Esophagus muscularis mucosa (tissue), 4 donors: ENCODE results near the gene ARL4A. TPM values are rescaled to one million over a fixed set of nuclear protein-coding genes. Genes with fewer than 3 reads are reported as not detected.

ENCODE experiments used
- DNase-seq: peaks from one replicate; pipeline ENCODE4 v3.0.0-alpha.2; 2017; ENCODE audit errors: extremely low spot score
- H3K27ac ChIP-seq, 4 donors: fragments of 200-600 bp; sonication (generic); replicated peaks in 1 of 4; 1 replicate in 3 of 4; 2 replicates in 1 of 4; pipeline ENCODE4 v1.5.1; 2016 to 2019; ENCODE audit warnings: mild to moderate bottlenecking in 1 of 4
- H3K27me3 ChIP-seq, 4 donors: fragments of 200-600 bp; sonication (generic); one replicate each; pipeline versions ENCODE4 v1.5.1 to v1.6.0; 2016 to 2019
- H3K36me3 ChIP-seq, 4 donors: fragments of 200-600 bp; sonication (generic); one replicate each; pipeline ENCODE4 v1.5.1; 2016 to 2019
- H3K4me1 ChIP-seq, 4 donors: fragments of 200-600 bp; sonication (generic); one replicate each; pipeline ENCODE4 v1.5.1; 2016 to 2019
- H3K4me3 ChIP-seq, 4 donors: fragments of 200-600 bp; sonication (generic); 1 replicate in 2 of 4; 2 replicates in 2 of 4; pipeline ENCODE4 v1.5.1; 2016 to 2019; ENCODE audit warnings: mild to moderate bottlenecking in 4 of 4, moderate library complexity in 1 of 4
- H3K9me3 ChIP-seq, 4 donors: fragments of 200-600 bp; sonication (generic); 1 replicate in 3 of 4; 2 replicates in 1 of 4; pipeline ENCODE4 v1.5.1; 2016 to 2019
- CTCF ChIP-seq, 3 experiments: fragments of 200-600 bp in 2 of 3; fragments of 450-650 bp in 1 of 3; sonication (generic) in 2 of 3; IDR thresholded peaks; one replicate each; pipeline ENCODE4 v1.5.1; 2017 to 2019; ENCODE audit warnings: antibody characterized with exemption in 3 of 3, mild to moderate bottlenecking in 2 of 3, moderate library complexity in 1 of 3
- EP300 ChIP-seq: sonication (generic); formaldehyde crosslinking; IDR thresholded peaks from one replicate; pipeline ENCODE4 v1.6.1; 2017; ENCODE audit warnings: antibody characterized with exemption
- POLR2A ChIP-seq: fragments of 450-650 bp; IDR thresholded peaks from one replicate; pipeline ENCODE4 v1.6.1; 2017; ENCODE audit warnings: antibody characterized with exemption, moderate library complexity, mild to moderate bottlenecking, low read depth
- POLR2AphosphoS5 ChIP-seq, 2 donors: sonication (generic); formaldehyde crosslinking; IDR thresholded peaks; one replicate each; pipeline ENCODE4 v1.6.1; 2017; ENCODE audit warnings: antibody characterized with exemption in 2 of 2
- WGBS: methylation state at CpG from one replicate; pipeline ENCODE4 v1.1.5; 2018; 5-methylcytosine and 5-hydroxymethylcytosine counted together
- intact Hi-C: fragments of 100-400 bp; cut with DNase I; formaldehyde crosslinking; loops from one replicate; pipeline ENCODE4 v1.15.1; 2023
- total RNA-seq, 4 donors: library from RNA; depleted of rRNA; stranded (reverse); fragments of >200 nt; gene quantifications; one replicate each; pipeline versions ENCODE4 v1.1.0 to v1.2.1, GENCODE V29; 2016

ARL4A gene
- total RNA-seq, 4 donors from 2014 or later = 34.9 to 62.3 (median 52.4) TPM

GRCh38 chr7:12674861-12675260 is 12.6 kb upstream of the ARL4A start:
- 74% methylated on average over 4 of the region's 4 CpGs for WGBS
- no peak for DNase-seq
- intact Hi-C loops = no loop called here
- Histone ChIP-seq H3K27me3 (no peaks in the 10 kb centered on the region), H3K36me3 (no peaks in the 10 kb centered on the region), H3K4me1 (peaks cover 2 to 18% (median 16%) of the 10 kb centered on the region in 4 donors), H3K4me3 (no peak overlapping the region), H3K27ac (no peak overlapping the region), H3K9me3 (peaks cover 0 to 6% (median 2%) of the 10 kb centered on the region in 4 donors)
- peak in 2 of 3 experiments; percentile 21 to 27 for TF ChIP-seq CTCF (IDR thresholded peaks at IDR 0.05)
- no peak for TF ChIP-seq POLR2A
- no peak for TF ChIP-seq EP300

- no peak for TF ChIP-seq POLR2A
- no peak for TF ChIP-seq EP300
- TF ChIP-seq POLR2AphosphoS5 (IDR thresholded peaks at IDR 0.05) = no peak
- TF ChIP-seq CTCF (IDR thresholded peaks at IDR 0.05) = peak in 1 of 3 experiments; percentile 35
- 44% methylated on average over 2 of the region's 2 CpGs for WGBS
- DNase-seq = no peak
- Histone ChIP-seq H3K27ac (peak overlapping the region in 1 of 4 donors; percentile 15), H3K4me3 (no peak overlapping the region), H3K27me3 (no peaks in the 10 kb centered on the region), H3K4me1 (peaks cover 0 to 17% (median 14%) of the 10 kb centered on the region in 4 donors), H3K36me3 (no peaks in the 10 kb centered on the region), H3K9me3 (no peaks in the 10 kb centered on the region)
- intact Hi-C loops = no loop called here
These were observed 3.5 kb upstream of the ARL4A start for GRCh38 chr7:12683678-12684585.

DNA sequence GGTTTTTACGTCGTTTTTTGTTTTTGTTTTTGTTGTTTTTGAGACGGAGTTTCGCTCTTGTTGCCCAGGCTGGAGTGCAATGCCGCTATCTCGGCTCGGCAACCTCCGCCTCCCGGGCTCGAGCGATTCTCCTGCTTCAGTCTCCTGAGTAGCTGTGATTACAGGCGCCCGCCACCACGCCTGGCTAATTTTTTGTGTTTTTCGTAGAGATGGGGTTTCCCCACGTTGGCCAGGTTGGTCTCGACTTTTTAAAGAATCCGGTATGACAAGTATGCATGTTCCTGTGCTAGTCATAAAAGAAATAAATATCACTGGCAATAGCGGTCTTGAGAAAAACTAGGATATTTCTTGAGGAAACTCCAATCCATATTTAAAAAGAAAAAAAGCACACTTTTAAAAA is 2.7 kb upstream of the ARL4A start:
- no peaks in the 10 kb centered on the region for H3K36me3 ChIP-seq
- no peaks in the 10 kb centered on the region for H3K27me3 ChIP-seq
- H3K4me3 ChIP-seq = no peak overlapping the region
- no peaks in the 10 kb centered on the region for H3K9me3 ChIP-seq
- intact Hi-C loops = loop anchor here (5.0 kb wide), 1 partner anchor 578 kb away; no protein-coding TSS in a partner anchor
- peaks cover 0 to 22% (median 22%) of the 10 kb centered on the region in 4 donors for H3K4me1 ChIP-seq
- no peak for DNase-seq
- no peak for TF ChIP-seq EP300
- no peak for TF ChIP-seq CTCF (IDR thresholded peaks at IDR 0.05)
- no peak for TF ChIP-seq POLR2A
- TF ChIP-seq POLR2AphosphoS5 (IDR thresholded peaks at IDR 0.05) = no peak
- no peak overlapping the region for H3K27ac ChIP-seq
- whole genome bisulfite sequencing = 94% methylated on average over 19 of the region's 19 CpGs

DNA sequence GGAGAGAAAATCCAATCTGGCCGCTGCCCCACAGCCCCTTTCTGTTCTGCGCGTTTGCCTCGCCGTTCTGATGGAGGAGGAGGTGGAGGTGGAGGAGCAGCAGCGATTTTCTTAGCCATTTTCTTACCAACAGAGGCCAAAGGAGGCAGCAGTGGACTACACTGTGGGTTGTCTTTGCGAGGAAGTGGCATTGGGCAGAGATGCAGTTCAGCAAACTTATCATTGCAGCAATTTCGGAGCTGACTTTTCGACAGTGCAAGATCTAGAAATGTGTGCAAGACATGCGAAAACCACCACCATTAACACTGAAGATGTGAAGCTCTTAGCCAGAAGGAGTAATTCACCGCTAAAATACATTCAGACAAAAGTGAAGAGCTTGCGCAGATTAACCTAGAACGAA is 1.9 kb upstream of the ARL4A start:
- WGBS = 89% methylated on average over 13 of the region's 13 CpGs
- Histone ChIP-seq H3K4me1 (peaks cover 0 to 30% (median 27%) of the 10 kb centered on the region in 4 donors), H3K27me3 (no peaks in the 10 kb centered on the region), H3K9me3 (no peaks in the 10 kb centered on the region), H3K4me3 (peak overlapping the region in 1 of 4 donors; percentile 88), H3K27ac (peak overlapping the region; percentile 90 to 96 (median 94)), H3K36me3 (no peaks in the 10 kb centered on the region)
- DNase-seq = no peak
- no peak for TF ChIP-seq POLR2AphosphoS5 (IDR thresholded peaks at IDR 0.05)
- no peak for TF ChIP-seq POLR2A
- TF ChIP-seq CTCF (IDR thresholded peaks at IDR 0.05) = peak; percentile 9 to 32 (median 11)
- no peak for TF ChIP-seq EP300
- intact Hi-C loops = loop anchor here (5.0 kb wide), 1 partner anchor 577 kb away; no protein-coding TSS in a partner anchor
